HepG2 (cell line): ENCODE data around the gene LRBA. TPM values are rescaled to one million over a fixed set of nuclear protein-coding genes. Genes with fewer than 3 reads are reported as not detected.

Experiments
- IRF2 ChIP-seq: IDR thresholded peaks from 2 replicates; pipeline ENCODE4 v1.6.1; 2018; ENCODE audit warnings: missing genetic modification reagents, missing compliant biosample characterization
- JARID2 ChIP-seq: sonication (generic); formaldehyde crosslinking; IDR thresholded peaks from 2 replicates; pipeline ENCODE4 v1.8.1; 2023; ENCODE audit warnings: missing genetic modification reagents, inconsistent platforms; ENCODE audit not compliant: insufficient replicate concordance
- KAT2B ChIP-seq: fragments of 150-350 bp; IDR thresholded peaks from 2 replicates; pipeline ENCODE4 v1.6.1; 2014; ENCODE audit warnings: low read depth, low read length, borderline replicate concordance
- KLF11 ChIP-seq: IDR thresholded peaks from 2 replicates; pipeline ENCODE4 v1.6.1; 2016; ENCODE audit warnings: missing compliant biosample characterization
- KLF16 ChIP-seq, 2 experiments: sonication (generic) in 1 of 2; formaldehyde crosslinking in 1 of 2; IDR thresholded peaks; 2 replicates each; pipeline versions ENCODE4 v1.6.1 to v1.8.0; 2016 to 2023; ENCODE audit warnings: missing genetic modification reagents in 2 of 2, missing compliant biosample characterization in 1 of 2
- MAFK ChIP-seq, 2 experiments: IDR thresholded peaks in 1 of 2; conservative IDR thresholded peaks in 1 of 2; 2 replicates each; pipeline ENCODE4 v1.6.1; 2011; ENCODE audit warnings: improper control_type of control experiment in 2 of 2, low read length in 2 of 2
- ONECUT2 ChIP-seq: sonication (generic); formaldehyde crosslinking; IDR thresholded peaks from 2 replicates; pipeline ENCODE4 v1.4.0; 2020; ENCODE audit warnings: missing genetic modification reagents
- PHF21A ChIP-seq: sonication (generic); formaldehyde crosslinking; IDR thresholded peaks from 2 replicates; pipeline ENCODE4 v1.5.0; 2020; ENCODE audit warnings: mild to moderate bottlenecking, missing genetic modification reagents
- PRMT3 ChIP-seq: sonication (generic); formaldehyde crosslinking; IDR thresholded peaks from 2 replicates; pipeline ENCODE4 v1.8.1; 2022; ENCODE audit warnings: low read depth, mild to moderate bottlenecking, moderate library complexity, missing genetic modification reagents, borderline replicate concordance
- RARA ChIP-seq: IDR thresholded peaks from 2 replicates; pipeline ENCODE4 v1.6.1; 2016; ENCODE audit warnings: missing genetic modification reagents, missing compliant biosample characterization
- SOX13 ChIP-seq, 3 experiments: fragments of 450-650 bp in 1 of 3; sonication (generic) in 1 of 3; formaldehyde crosslinking in 1 of 3; IDR thresholded peaks in 2 of 3; conservative IDR thresholded peaks in 1 of 3; 2 replicates each; pipeline versions ENCODE4 v1.5.0 to v1.6.1; 2016 to 2020; ENCODE audit warnings: antibody characterized with exemption in 1 of 3, mild to moderate bottlenecking in 1 of 3, missing compliant biosample characterization in 1 of 3, missing genetic modification reagents in 1 of 3, moderate library complexity in 1 of 3
- SOX6 ChIP-seq, 2 experiments: fragments of 450-650 bp in 1 of 2; sonication (generic) in 1 of 2; formaldehyde crosslinking in 1 of 2; IDR thresholded peaks; 2 replicates each; pipeline versions ENCODE4 v1.4.0 to v1.6.1; 2017 to 2020; ENCODE audit warnings: antibody characterized with exemption in 1 of 2, mild to moderate bottlenecking in 1 of 2, missing genetic modification reagents in 1 of 2
- ZBTB7A ChIP-seq: sonication (generic); formaldehyde crosslinking; IDR thresholded peaks from 2 replicates; pipeline ENCODE4 v1.8.0; 2022; ENCODE audit warnings: mild to moderate bottlenecking, missing genetic modification reagents
- ZFP1 ChIP-seq: IDR thresholded peaks from 2 replicates; pipeline ENCODE4 v1.6.1; 2016
- ZNF34 ChIP-seq: sonication (generic); formaldehyde crosslinking; IDR thresholded peaks from 2 replicates; pipeline ENCODE4 v1.4.0; 2020; ENCODE audit warnings: mild to moderate bottlenecking, missing genetic modification reagents, borderline replicate concordance
- ZSCAN22 ChIP-seq: sonication (generic); formaldehyde crosslinking; IDR thresholded peaks from 2 replicates; pipeline ENCODE4 v1.4.0; 2020; ENCODE audit warnings: mild to moderate bottlenecking, missing genetic modification reagents
- polyA plus RNA-seq, 8 experiments: library from polyadenylated mRNA; depleted of rRNA in 3 of 8; stranded (reverse) in 7 of 8; unstranded in 1 of 8; fragments of >200 nt; fragmentation: Illumina TruSeq in 4 of 8; extraction: Trizol in 4 of 8; gene quantifications; 2 replicates each; pipeline versions ENCODE4 v1.2.1 to v1.2.3, GENCODE V29; 2011 to 2016; ENCODE audit warnings: low read depth in 4 of 8, missing spikeins in 1 of 8, mixed read lengths in 1 of 8; ENCODE audit not compliant: insufficient read depth in 1 of 8
- total RNA-seq, 5 experiments: library from RNA; depleted of rRNA; stranded (reverse); fragments of >200 nt; fragmentation: Illumina TruSeq; extraction: Trizol; gene quantifications; 2 replicates each; pipeline ENCODE4 v1.2.3, GENCODE V29; 2016; ENCODE audit warnings: low read depth in 1 of 5
- TF ChIP-seq, protein P1 (sequence below): sonication (generic); formaldehyde crosslinking; IDR thresholded peaks from 2 replicates; pipeline ENCODE4 v1.5.0; 2020; ENCODE audit warnings: mild to moderate bottlenecking, missing genetic modification reagents
- TF ChIP-seq, protein P2 (sequence below): sonication (generic); formaldehyde crosslinking; IDR thresholded peaks from 2 replicates; pipeline ENCODE4 v1.5.0; 2020; ENCODE audit warnings: missing genetic modification reagents, mild to moderate bottlenecking, borderline replicate concordance
- TF ChIP-seq, protein P3 (sequence below): sonication (generic); formaldehyde crosslinking; IDR thresholded peaks from 2 replicates; pipeline ENCODE4 v1.5.0; 2020; ENCODE audit warnings: missing genetic modification reagents
- TF ChIP-seq, protein P4 (sequence below): sonication (generic); formaldehyde crosslinking; IDR thresholded peaks from 2 replicates; pipeline ENCODE4; 2020; ENCODE audit warnings: missing genetic modification reagents, mild to moderate bottlenecking, borderline replicate concordance

Gene LRBA
- total and polyA plus RNA-seq, 2 of the 13 experiments (the other 11 are each of a cell fraction or from before 2014, with no cell fraction given) = 21.0 to 37.2 TPM

DNA sequence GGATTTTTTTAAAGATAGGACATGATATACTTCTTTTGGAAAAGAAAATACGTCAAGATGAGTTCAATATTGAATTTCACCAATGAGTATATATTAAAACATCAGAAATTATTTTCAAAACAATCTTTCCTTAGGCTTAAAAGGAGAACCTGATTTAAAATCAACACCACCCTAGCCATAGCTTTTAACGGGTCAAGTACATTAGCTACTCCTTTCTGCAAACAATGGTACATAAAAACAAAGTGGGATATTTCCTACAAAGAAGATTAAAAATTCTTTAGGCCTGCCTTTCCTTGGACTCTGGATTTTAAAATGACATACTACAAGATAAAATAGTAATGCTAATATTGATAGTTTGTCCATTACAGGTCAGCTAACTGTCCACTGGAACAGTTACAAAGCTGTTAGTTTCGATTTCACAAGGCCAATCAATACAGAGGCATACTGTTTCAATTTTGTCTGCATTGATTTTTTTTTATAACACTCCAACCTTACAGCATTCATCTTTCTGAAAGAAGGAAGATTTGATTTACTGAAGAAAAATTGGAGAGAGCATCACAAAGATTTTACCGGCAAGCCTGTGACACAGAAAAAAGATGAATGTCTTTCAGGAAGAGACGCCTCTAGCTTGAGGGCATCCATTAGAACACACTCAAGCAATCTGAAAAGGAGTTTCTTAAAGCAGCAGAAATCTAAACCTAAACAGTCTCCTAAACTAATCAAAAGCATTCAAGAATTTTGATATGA, 335.9 kb downstream of the LRBA start (continued):
- TF ChIP-seq, protein P1, sequence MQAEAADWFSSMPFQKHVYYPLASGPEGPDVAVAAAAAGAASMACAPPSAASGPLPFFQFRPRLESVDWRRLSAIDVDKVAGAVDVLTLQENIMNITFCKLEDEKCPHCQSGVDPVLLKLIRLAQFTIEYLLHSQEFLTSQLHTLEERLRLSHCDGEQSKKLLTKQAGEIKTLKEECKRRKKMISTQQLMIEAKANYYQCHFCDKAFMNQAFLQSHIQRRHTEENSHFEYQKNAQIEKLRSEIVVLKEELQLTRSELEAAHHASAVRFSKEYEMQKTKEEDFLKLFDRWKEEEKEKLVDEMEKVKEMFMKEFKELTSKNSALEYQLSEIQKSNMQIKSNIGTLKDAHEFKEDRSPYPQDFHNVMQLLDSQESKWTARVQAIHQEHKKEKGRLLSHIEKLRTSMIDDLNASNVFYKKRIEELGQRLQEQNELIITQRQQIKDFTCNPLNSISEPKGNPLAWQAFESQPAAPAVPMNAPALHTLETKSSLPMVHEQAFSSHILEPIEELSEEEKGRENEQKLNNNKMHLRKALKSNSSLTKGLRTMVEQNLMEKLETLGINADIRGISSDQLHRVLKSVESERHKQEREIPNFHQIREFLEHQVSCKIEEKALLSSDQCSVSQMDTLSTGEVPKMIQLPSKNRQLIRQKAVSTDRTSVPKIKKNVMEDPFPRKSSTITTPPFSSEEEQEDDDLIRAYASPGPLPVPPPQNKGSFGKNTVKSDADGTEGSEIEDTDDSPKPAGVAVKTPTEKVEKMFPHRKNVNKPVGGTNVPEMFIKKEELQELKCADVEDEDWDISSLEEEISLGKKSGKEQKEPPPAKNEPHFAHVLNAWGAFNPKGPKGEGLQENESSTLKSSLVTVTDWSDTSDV (CRISPR knock-in tag) = no peak
- no peak for TF ChIP-seq SOX6 (IDR thresholded peaks at IDR 0.05)
- peak; percentile 48; the same call in 1 of the 2 replicates for TF ChIP-seq SOX6 (CRISPR knock-in tag; IDR thresholded peaks at IDR 0.05)
- TF ChIP-seq, protein P2, sequence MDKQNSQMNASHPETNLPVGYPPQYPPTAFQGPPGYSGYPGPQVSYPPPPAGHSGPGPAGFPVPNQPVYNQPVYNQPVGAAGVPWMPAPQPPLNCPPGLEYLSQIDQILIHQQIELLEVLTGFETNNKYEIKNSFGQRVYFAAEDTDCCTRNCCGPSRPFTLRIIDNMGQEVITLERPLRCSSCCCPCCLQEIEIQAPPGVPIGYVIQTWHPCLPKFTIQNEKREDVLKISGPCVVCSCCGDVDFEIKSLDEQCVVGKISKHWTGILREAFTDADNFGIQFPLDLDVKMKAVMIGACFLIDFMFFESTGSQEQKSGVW (CRISPR knock-in tag) = no peak
- no peak for TF ChIP-seq PHF21A (CRISPR knock-in tag)
- TF ChIP-seq RARA (CRISPR knock-in tag) = no peak
- TF ChIP-seq JARID2 (CRISPR knock-in tag) = no peak
- no peak for TF ChIP-seq KLF16 (CRISPR knock-in tag; IDR thresholded peaks at IDR 0.05)
- TF ChIP-seq MAFK (conservative IDR thresholded peaks at IDR 0.05 in 1 of 2, IDR thresholded peaks at IDR 0.05 in 1 of 2; ENCODE audit: low read length in 2 of 2) = no peak
- TF ChIP-seq, protein P3, sequence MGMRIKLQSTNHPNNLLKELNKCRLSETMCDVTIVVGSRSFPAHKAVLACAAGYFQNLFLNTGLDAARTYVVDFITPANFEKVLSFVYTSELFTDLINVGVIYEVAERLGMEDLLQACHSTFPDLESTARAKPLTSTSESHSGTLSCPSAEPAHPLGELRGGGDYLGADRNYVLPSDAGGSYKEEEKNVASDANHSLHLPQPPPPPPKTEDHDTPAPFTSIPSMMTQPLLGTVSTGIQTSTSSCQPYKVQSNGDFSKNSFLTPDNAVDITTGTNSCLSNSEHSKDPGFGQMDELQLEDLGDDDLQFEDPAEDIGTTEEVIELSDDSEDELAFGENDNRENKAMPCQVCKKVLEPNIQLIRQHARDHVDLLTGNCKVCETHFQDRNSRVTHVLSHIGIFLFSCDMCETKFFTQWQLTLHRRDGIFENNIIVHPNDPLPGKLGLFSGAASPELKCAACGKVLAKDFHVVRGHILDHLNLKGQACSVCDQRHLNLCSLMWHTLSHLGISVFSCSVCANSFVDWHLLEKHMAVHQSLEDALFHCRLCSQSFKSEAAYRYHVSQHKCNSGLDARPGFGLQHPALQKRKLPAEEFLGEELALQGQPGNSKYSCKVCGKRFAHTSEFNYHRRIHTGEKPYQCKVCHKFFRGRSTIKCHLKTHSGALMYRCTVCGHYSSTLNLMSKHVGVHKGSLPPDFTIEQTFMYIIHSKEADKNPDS = no peak
- TF ChIP-seq SOX13 (IDR thresholded peaks at IDR 0.05) = no peak
- TF ChIP-seq SOX13 (CRISPR knock-in tag; conservative IDR thresholded peaks at IDR 0.05 in 1 of 2, IDR thresholded peaks at IDR 0.05 in 1 of 2) = 0 out of 4 replicates have a peak, but pooled peaks of 1 of the 2 experiments have one; percentile 36
- TF ChIP-seq IRF2 = peak; percentile 41; the same call in 1 of the 2 replicates
- no peak for TF ChIP-seq PRMT3 (CRISPR knock-in tag)
- no peak for TF ChIP-seq ZSCAN22 (CRISPR knock-in tag)
- TF ChIP-seq KLF11 (CRISPR knock-in tag) = no peak
- peak; percentile 90 for TF ChIP-seq ONECUT2 (CRISPR knock-in tag)
- TF ChIP-seq KAT2B = peak; percentile 97
- TF ChIP-seq ZBTB7A (CRISPR knock-in tag) = no peak
- TF ChIP-seq, protein P4, sequence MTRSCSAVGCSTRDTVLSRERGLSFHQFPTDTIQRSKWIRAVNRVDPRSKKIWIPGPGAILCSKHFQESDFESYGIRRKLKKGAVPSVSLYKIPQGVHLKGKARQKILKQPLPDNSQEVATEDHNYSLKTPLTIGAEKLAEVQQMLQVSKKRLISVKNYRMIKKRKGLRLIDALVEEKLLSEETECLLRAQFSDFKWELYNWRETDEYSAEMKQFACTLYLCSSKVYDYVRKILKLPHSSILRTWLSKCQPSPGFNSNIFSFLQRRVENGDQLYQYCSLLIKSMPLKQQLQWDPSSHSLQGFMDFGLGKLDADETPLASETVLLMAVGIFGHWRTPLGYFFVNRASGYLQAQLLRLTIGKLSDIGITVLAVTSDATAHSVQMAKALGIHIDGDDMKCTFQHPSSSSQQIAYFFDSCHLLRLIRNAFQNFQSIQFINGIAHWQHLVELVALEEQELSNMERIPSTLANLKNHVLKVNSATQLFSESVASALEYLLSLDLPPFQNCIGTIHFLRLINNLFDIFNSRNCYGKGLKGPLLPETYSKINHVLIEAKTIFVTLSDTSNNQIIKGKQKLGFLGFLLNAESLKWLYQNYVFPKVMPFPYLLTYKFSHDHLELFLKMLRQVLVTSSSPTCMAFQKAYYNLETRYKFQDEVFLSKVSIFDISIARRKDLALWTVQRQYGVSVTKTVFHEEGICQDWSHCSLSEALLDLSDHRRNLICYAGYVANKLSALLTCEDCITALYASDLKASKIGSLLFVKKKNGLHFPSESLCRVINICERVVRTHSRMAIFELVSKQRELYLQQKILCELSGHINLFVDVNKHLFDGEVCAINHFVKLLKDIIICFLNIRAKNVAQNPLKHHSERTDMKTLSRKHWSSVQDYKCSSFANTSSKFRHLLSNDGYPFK (CRISPR knock-in tag) = no peak
- no peak for TF ChIP-seq ZNF34 (CRISPR knock-in tag)
- no peak for TF ChIP-seq ZFP1 (CRISPR knock-in tag)
